IPS-18c (cell line): ENCODE results near the gene FUZ.

Experiments used
- H3K4me3 ChIP-seq: 2 replicates; pipeline ENCODE4 v1.7.0; 2013; ENCODE audit warnings: low read depth, mild to moderate bottlenecking, low read length, moderate library complexity; ENCODE audit not compliant: insufficient read depth
- H3K9me3 ChIP-seq: one replicate; pipeline ENCODE4 v1.6.1; 2013; ENCODE audit warnings: mild to moderate bottlenecking, low read length, moderate library complexity; ENCODE audit not compliant: control insufficient read depth, insufficient read depth

Gene FUZ

GRCh38 chr19:49853852-49854377 lies 40.8 kb upstream of the FUZ start:
- Histone ChIP-seq H3K9me3 (no peaks in the 10 kb centered on the region), H3K4me3 (no peak overlapping the region)

- Histone ChIP-seq H3K4me3 (peak overlapping the region; percentile 94; the same call in 1 of the 2 replicates), H3K9me3 (no peaks in the 10 kb centered on the region)
Measured at GRCh38 chr19:49852631-49853126, 39.6 kb upstream of the FUZ start.

GRCh38 chr19:49851456-49852259 lies 38.6 kb upstream of the FUZ start:
- Histone ChIP-seq H3K4me3 (peak overlapping the region; percentile 94), H3K9me3 (no peaks in the 10 kb centered on the region)

GRCh38 chr19:49850487-49851342 lies 37.6 kb upstream of the FUZ start, which contains the start of gene PTOV1:
Gene PTOV1 (plus strand): TSS chr19:49851159.
- Histone ChIP-seq H3K4me3 (peak within 1 kb of the TSS; percentile 94), H3K9me3 (no peaks in the 10 kb centered on the region)

- Histone ChIP-seq H3K9me3 (no peaks in the 10 kb centered on the region), H3K4me3 (peak overlapping the region; percentile 94; the same call in 1 of the 2 replicates)
Measured at GRCh38 chr19:49850221-49850486, 37.1 kb upstream of the FUZ start.

DNA sequence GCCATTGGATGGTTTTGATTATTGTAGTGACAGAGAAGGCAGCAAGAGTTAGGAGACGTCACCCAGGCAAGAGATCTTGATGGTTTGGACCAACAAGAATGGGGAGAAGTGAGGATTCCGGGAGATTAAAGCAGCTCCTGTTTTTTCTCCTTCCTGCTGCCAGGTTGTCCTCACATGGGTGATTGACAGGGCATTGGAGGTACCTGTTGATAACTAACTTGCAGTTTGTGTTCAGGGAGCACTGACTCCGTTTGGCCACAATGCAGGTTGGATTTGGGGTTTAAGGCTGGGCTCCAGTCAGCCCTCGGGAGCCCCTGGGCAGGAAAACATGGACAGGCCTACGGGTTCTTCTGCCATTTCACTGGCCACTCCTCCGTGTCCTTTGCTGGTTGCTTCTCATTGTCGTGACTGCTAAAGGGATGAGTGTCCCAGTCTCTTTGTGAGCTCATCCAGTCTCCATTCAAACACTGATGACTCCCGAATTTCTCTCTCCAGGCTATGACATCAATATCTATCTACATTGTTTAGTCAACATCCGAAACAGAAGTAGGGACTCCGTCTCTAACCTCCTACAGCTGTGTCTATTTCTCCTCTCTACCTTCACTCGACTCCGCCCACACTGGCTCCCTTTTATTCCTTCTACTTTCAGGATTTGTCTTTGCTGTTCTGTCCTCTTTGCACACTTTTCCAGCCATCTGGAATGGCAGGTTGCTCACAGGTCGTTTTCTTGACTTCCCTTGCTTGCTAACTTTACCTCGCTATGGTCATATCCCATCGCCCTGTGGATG lies 36.5 kb upstream of the FUZ start:
- H3K9me3 ChIP-seq = no peaks in the 10 kb centered on the region
- H3K4me3 ChIP-seq = peak overlapping the region; percentile 94; the same call in 1 of the 2 replicates

- Histone ChIP-seq H3K4me3 (no peak overlapping the region), H3K9me3 (no peaks in the 10 kb centered on the region)
Measured at GRCh38 chr19:49848938-49849337, 35.8 kb upstream of the FUZ start.

DNA sequence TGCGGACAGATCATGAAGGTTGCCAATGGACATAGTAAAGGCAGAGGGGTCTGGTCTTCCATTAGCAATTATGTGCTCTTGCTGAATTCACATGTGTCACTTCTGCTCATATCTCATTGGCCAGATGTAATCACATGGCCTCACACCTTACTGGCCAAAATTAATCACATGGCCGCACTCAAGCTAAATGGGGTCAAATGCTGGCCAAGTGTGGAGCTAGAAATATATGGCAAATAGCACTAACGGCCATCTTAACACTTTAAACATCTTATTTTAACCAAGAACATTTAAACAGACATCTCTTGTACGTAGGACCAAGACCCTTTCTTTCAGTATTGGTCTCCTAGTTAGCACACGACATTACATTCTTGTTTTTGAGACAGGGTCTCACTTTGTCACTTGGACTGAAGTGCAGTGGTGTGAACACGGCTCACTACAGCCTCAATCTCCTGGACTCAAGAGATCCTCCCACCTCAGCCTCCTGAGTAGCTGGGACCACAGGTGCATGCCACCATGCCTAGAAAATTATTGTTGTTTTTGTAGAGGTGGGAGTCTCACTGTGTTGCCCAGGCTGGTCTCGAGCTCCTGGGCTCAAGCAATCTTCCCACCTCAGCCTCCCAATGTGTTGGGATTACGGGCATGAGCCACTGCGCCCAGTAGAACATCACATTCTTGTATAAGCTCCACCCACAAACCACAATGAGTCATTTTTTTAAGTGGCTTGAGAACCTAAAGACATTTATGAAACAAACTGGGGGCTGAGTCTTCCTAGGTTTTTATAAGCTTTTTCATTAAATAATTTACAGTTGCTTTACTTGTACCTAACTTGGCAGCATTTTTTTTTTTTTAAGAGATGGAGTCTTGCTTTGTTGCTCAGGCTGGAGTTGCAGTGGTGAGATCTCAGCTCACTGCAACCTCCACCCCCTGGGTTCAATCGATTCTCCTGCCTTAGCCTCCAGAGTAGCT lies 34.9 kb upstream of the FUZ start:
- Histone ChIP-seq H3K9me3 (no peaks in the 10 kb centered on the region), H3K4me3 (no peak overlapping the region)

DNA sequence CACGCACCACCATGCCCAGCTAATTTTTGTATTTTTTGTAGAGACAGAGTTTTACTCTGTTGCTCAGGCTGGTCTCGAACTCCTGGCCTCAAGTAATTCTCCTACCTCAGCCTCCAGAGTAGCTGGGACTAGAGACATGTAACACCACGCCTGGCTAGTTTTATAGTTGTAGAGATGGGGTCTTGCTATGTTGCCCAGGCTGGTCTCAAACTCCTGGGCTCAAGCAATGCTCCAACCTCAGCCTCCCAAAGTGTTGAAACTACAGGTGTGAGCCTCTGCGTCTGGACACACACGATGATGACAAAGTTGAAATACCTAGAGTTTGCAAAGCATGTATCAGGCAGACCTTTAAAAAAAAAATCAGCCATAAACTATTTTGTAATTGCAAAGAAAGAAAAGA lies 33.3 kb upstream of the FUZ start:
- no peak overlapping the region for H3K4me3 ChIP-seq
- H3K9me3 ChIP-seq = no peaks in the 10 kb centered on the region

- H3K4me3 ChIP-seq = no peak overlapping the region
Measured at GRCh38 chr19:49845414-49845813, 32.3 kb upstream of the FUZ start.

DNA sequence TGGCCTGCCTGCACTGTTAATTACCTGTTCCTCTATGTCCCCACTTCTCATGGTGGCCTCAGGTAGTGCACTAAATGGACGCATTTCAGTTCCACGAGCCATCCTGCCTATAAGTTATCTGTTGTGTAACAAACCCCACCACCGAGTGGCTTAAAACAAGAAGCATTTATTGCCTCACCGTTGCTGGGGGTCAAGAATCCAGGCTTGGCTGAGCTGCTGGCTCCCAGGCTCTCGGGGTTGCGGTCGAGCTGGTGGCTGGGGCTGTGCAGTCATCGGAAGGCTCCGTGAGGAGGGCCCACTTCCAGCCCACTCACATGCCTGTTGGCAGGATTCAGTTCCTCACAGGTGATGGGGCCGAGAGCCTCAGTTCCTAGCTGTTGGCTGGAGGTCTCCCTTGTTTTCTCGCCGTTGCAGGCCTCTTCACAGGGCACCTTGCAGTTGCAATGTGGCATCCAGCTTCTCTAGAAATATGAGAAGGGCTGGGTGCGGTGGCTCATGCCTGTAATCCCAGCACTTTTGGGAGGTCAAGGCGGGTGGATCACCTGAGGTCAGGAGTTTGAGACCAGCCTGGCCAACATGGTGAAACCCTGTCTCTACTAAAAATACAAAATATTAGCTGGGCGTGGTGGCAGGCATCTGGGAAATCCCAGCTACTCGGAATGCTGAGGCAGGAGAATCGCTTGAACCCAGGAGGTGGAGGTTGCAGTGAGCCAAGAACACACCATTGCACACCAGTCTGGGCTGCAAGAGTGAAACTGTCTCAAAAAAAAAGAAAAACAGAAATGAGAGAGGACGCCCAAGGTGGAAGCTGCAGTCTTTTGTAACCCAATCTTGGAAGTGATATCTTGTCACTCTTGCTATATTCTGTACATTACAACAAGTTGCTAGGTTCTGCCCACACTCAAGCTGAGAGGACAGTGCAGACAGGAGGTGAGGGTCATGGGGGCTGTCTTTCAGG lies 31.3 kb upstream of the FUZ start:
- H3K9me3 ChIP-seq = no peaks in the 10 kb centered on the region
- H3K4me3 ChIP-seq = no peak overlapping the region

More at GRCh38 chr19:49845414-49845813, 32.3 kb upstream of the FUZ start:
- H3K9me3 ChIP-seq = no peaks in the 10 kb centered on the region

DNA sequence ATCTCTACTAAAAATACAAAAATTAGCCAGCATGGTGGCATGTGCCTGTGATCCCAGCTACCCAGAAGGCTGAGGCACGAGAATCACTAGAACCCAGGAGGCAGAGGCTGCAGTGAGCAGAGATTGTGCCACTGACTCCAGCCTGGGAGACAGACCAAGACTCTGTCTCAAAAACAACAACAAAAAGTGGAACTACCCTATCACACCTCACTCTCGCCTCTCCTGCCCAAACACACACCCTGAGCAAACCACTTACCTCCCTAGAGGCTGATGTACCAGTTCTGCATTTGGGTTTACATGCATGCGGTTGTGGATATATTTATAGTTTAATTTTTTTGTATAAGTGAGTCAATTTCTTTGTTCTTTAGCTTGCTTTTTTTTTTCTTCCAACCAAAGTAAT lies 30.2 kb upstream of the FUZ start:
- H3K9me3 ChIP-seq = no peaks in the 10 kb centered on the region
- no peak overlapping the region for H3K4me3 ChIP-seq

GRCh38 chr19:49840736-49841249 lies 27.7 kb upstream of the FUZ start:
- Histone ChIP-seq H3K9me3 (no peaks in the 10 kb centered on the region), H3K4me3 (no peak overlapping the region)

GRCh38 chr19:49840321-49840720 lies 27.2 kb upstream of the FUZ start:
- no peaks in the 10 kb centered on the region for H3K9me3 ChIP-seq
- H3K4me3 ChIP-seq = no peak overlapping the region

GRCh38 chr19:49839713-49840112 lies 26.6 kb upstream of the FUZ start:
- no peak overlapping the region for H3K4me3 ChIP-seq
- no peaks in the 10 kb centered on the region for H3K9me3 ChIP-seq
